HuH-7 (cell line): ENCODE measurements around the gene LRRC52.

Experiments
- DNase-seq: peaks from one replicate; pipeline ENCODE4 v3.0.0; 2011; ENCODE audit warnings: low spot score

LRRC52 gene

GRCh38 chr1:165543532-165544438, at the start of gene LRRC52:
Gene LRRC52, plus strand, starts transcription at chr1:165544000. Its CDS starts 297 bp downstream, at chr1:165544297.
- DNase-seq: no peak

GRCh38 chr1:165494949-165495857, 48.6 kb upstream of the LRRC52 start:
- DNase-seq: no peak

DNA sequence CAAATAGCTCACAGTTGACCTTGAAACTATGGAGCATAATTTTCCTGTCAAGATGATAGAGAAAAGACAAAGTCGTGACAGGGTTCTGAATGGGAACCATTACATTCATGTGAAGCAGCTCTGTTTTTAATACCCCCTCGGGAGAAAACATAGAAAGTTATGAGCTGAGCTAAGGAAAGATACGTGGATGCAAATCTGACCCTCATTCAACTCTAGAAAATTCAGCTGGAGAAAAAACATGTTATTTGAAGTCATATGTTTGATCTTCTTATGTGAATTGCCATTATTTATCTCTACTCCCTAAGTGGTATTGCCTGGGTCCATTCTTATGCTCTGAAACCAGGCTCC, 48.0 kb upstream of the LRRC52 start:
- DNase-seq: no peak

DNA sequence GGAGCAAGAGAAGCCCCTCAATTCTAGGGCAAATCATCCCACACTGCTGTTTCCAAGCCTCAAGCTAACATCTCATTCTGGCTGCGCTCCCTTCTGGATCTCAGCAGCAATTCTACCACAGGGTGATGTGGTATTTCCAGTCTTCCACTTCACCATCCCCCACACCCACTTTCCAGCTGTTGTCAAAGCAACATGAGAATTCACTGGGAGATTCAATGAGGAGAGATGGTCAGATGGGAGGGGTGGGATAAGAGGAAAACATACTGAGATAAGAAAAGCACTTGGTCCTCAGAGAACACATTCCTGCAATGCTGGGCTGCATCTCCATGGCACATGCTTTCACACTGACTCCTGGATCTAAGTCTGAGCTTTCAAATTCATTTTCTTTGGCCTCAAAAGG, 47.3 kb upstream of the LRRC52 start:
- no peak for DNase-seq

GRCh38 chr1:165497069-165498013, 46.5 kb upstream of the LRRC52 start:
- DNase-seq: no peak

GRCh38 chr1:165501330-165501969, 42.4 kb upstream of the LRRC52 start:
- DNase-seq: no peak

DNA sequence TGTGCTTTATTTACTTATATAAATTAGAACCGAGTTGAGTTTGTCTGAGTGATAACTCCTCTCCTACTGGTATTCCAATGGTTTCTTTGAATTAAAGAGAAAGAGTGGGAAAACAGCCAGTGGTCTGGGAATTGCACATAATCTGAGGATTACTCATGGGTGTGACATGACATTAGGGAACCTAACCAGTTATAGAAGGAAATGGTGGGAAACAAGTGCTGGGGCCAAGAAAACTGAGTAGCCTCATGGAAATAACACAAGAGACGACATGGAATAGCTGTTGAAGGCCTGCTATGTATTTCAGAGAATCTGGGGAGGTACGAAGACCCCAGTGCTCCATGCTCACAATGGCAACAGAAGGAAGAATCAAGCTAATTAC, 41.8 kb upstream of the LRRC52 start:
- no peak for DNase-seq

DNA sequence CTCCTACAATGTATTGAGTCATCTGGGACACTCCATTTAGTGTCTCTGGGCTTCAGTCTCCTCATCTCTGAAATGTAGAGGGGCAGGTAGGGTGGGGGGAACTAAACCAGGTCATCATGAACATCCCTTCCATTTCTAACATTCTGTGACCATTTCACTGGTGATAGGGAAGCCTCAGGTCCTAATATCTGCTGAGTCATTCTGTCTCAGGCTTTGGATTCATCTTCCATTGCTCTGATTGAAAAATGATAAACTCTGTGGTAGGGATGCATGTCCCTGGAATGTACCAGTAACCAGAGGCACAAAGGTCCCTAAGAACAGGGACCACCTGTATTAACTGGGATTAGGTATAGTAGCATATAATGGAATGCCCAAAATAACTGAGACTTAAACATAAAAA, 36.2 kb upstream of the LRRC52 start:
- no peak for DNase-seq

DNA sequence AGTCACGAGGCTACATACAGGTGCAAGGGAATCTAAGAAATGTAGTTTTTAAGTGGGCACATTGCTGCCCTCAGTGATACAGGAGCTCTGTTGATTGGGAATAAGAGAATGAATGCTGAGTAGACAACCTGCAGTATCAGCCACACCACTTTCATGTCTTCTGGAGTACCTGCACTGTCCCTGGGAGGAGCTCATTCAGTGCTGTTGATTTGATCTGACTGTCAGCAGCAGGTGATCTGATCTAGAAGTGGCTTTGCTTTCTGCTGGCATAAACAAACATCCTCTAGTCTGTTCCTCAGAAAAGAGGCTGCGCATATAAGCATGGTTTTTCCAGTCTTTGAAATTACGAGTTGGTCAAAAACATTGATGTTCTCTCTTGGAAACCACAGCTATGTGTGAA, 35.5 kb upstream of the LRRC52 start:
- DNase-seq: no peak

DNA sequence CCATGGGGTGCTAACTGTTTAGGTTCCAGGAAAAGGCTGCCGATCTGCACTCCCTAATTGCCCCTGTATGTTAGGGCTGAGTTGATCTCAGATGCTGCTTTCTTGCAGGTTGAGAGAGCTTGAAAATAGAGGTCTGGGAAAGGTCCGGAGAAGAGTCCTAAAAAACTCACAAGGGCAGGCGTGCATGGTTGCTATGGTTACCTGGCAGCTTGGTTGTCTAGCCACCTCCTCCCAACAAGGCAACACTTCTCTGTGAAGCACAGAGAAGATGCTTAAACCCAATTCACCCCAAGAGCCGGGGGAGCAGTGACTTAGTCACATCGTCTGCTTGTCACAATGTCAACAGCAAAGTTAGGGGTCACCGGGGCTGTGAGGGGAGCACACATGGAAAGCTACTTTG, 31.0 kb upstream of the LRRC52 start:
- no peak for DNase-seq

- no peak for DNase-seq
Measured at GRCh38 chr1:165516469-165516868, 27.3 kb upstream of the LRRC52 start.

- no peak for DNase-seq
Measured at GRCh38 chr1:165520646-165521045, 23.2 kb upstream of the LRRC52 start.

DNA sequence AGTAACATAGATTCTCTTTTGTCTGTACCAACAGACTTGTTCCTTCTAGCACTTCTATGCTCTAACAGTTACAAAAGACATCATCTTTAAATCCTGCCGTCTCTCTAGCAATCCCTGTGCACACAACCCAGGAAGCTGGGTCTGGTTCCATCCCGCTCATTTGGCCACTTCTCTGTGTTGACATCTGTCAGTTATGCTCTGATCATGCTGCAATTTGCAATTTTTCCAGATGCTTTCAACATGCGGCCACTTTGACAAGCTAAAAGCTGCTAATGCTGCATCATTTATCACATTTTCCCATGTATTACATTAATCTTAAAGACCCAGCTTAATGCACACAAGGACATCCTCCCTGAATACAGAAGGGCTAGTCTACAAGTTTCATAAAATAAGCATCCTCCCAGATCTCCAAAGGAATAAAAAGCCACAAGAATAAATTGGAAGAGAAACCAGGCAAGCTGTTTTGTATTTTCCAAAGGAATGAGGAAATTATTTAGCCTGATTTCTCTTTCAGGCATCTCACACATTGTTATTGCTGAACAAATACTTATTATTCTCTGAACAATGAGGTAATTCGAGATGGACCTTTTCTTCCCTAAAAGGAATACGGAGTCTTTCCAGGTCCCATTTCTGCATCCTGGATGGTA, 19.0 kb upstream of the LRRC52 start:
- DNase-seq: no peak

DNA sequence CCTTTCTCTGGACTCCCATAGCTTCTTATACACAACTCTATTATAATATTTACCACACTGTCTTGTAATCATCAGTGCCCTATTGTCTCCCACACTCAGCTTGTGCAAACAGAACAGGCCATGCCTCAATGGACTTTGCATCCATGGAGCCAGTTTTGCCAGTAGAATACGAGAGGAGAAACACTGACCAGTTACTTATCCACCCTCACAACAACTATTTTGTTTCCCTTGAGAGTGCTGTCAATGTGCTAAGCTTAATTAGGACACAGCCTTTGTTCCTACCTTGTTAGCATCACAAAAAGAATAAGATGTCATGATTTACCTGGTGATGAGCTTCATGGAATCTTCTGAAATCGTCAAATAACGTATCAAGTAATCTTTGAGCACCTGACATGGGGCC, 18.1 kb upstream of the LRRC52 start:
- no peak for DNase-seq

DNA sequence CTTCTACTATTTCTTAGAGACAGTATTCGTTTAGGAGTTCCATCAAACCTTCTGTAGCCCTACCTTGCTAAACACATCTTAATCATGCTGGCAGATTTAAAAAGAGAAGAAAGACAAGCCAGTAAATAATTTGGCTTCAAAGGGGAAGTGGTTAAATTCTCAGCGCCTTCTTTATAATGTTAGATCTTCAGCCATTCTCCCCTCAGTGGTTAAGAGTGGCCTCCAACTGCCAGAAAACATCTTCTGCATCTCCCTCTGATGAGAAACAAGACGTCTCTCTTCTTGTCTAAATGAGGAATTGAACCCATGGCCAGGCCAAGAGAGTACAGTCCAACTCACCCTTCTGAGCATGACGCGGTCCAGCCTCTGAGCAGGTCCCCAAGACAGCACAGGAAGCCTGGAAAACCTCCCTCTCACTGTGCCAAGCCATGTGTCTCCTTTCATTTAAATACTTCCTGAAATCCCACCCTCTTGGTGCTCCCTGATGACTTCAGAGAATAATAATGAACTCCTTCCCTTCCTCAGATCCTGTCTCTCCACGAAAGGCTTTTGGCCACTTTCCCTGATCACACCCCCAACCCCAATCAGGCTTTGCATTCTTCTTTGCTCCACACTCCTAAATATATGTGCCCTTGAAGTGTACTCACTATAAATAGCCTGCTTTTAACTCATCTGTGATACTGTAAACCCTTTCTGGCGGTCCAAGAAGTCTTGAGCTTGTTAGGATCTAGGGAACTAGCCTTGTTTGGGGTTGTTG, 16.4 kb upstream of the LRRC52 start:
- DNase-seq: no peak

DNA sequence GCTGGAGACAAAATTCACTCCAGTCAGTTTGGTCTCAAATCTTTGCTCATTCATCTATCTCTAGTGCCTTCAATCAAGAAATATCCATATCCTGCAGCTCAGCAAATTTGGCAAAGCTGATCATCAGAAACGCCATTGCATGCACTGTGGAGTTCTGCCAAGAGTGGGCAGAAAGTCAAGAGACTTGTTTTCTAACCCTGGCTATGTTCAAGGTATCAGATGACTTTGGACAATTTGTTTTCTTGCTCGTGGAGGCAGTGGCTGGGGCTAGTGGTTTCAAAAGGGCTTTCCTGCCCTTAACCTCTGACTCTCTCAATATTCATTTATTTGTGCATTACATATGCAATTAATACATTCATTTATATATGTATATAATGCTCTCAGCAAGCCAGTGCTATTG, 12.8 kb upstream of the LRRC52 start:
- no peak for DNase-seq

DNA sequence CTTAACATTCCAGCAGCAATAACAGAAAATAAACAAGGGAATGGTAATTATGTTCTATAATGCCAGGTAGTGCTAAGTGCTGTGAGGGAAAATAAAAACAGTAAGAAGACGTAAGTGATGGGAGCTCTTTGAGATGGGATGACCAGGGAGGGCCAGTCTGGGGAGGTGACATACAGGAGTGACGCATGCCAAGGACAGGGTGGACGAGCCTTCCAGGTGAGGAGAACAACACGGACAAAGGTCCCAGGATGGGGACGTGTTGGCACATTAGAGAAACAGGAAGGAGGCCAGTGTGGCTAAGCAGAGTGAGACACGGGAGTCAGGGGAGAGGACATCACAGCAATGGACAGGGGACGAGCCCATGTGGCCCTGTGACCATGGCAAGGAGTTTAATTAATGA, 11.7 kb upstream of the LRRC52 start:
- no peak for DNase-seq

DNA sequence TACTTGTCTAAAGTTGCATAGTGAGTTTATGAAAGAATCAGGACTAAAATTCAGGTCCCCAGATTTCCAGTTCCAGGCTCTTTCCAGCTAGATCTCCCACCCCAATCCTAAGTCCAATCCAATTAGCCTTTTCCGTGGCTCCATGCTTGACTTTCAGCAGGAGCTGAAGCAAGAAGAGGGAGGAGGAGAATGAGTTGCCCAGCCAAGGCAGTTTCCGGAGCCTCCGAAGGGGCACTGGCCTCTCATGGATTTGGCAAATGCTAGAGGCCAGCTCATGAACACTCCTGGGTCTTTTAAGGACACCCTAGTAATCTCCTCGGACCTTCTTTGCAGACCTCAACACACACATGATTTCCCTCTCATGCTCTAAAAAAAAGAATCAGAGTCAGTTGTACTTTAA, 10.5 kb upstream of the LRRC52 start:
- no peak for DNase-seq

GRCh38 chr1:165536016-165536415, 7.8 kb upstream of the LRRC52 start:
- no peak for DNase-seq
